22Rv1 (cell line): ENCODE results near the gene WDR86.

ENCODE experiments used
- H3K27ac ChIP-seq: fragments of 450-650 bp; 2 replicates; pipeline ENCODE4 v1.5.1; 2017
- CTCF ChIP-seq: fragments of 450-650 bp; IDR thresholded peaks from 2 replicates; pipeline ENCODE4 v1.5.1; 2017; ENCODE audit warnings: mild to moderate bottlenecking
- ZFX ChIP-seq: fragments of 450-650 bp; IDR thresholded peaks from 2 replicates; pipeline ENCODE4 v1.6.1; 2017; ENCODE audit warnings: antibody characterized with exemption, borderline replicate concordance

WDR86 gene

GRCh38 chr7:151392002-151392401, 17.8 kb downstream of the WDR86 start:
- no peak overlapping the region for H3K27ac ChIP-seq
- TF ChIP-seq CTCF (no peak), ZFX (no peak)

GRCh38 chr7:151391358-151391730, 18.5 kb downstream of the WDR86 start:
- TF ChIP-seq CTCF (no peak), ZFX (no peak)
- no peak overlapping the region for H3K27ac ChIP-seq

GRCh38 chr7:151390598-151391357, 19.1 kb downstream of the WDR86 start:
- TF ChIP-seq ZFX (no peak), CTCF (no peak)
- H3K27ac ChIP-seq = no peak overlapping the region

- TF ChIP-seq CTCF (no peak), ZFX (no peak)
These were observed 19.9 kb downstream of the WDR86 start for GRCh38 chr7:151389768-151390597.

DNA sequence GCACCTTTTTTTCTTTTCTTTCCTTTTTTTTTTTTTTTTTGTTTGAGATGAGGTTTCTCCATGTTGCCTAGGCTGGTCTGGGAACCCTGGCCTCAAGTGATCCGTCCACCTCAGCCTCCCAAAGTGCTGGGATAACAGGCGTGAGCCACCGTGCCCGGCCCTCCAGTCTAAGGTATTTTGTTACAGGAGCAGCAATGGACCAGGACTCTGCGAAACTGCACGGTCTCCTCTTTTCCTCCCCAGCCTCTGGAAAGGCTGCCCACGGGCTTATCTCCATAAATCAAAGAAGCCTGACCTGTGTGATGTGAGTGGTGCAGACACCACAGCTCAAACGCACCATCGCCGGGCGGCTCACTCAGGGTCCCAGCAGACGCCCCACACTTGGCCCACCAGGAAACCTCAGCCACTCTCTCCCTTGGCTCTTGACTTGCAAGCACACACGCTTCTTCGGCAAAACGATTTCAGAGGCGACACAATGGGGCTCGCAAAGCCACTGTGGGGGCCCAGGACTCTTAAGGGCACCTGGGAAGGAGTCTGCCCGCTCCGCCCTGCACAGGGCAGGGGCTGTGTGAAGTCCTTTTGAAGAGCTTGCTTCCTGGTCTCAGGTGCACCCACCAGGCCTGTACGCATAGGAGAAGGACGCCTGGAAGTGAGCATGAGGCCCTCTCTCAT, 20.6 kb downstream of the WDR86 start:
- no peak for TF ChIP-seq ZFX
- TF ChIP-seq CTCF = no peak
- H3K27ac ChIP-seq = no peak overlapping the region

More at GRCh38 chr7:151389768-151390597, 19.9 kb downstream of the WDR86 start:
- no peak overlapping the region for H3K27ac ChIP-seq

DNA sequence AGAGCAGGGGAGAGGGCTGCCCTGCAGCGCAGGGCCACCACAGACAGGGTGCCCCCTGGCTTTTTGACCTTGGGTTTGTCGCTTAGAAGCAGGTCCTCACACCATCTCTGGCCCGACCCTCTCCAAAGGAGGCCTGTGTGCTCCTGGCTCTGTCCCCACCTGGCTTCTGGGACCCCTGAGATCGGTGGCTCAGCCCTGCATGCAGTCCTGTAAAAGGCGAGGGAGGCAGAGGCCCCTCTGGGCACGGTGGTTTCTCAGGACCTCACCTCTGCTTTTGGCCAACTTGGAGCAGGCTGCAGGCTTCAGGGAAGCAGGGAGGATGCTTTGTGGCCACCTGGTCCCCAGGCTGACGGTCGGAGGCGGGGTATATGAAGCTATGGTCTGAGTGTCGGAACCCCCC, 21.4 kb downstream of the WDR86 start:
- no peak overlapping the region for H3K27ac ChIP-seq
- TF ChIP-seq CTCF (no peak), ZFX (no peak)
